Pancreas (tissue), 10 donors: ENCODE measurements around the gene GLS. TPM values are rescaled to one million over a fixed set of nuclear protein-coding genes. Genes with fewer than 3 reads are reported as not detected.
"Not testable (repeated sequence)": the region's sequence is repeated elsewhere in the genome, so short reads cannot be mapped to it uniquely, and the experiment has no call there.

Experiments
- ATAC-seq, 4 donors: fragments of 200-7000 bp; cut with Tn5 transposase; one replicate each; pipeline versions ENCODE4 v1.8.0 to v1.9.1; 2020; ENCODE audit warnings: mild to moderate bottlenecking in 4 of 4, moderate library complexity in 4 of 4
- DNase-seq, 6 donors: peaks; one replicate each; pipeline ENCODE4 v3.0.0-alpha.2; 2020
- FAIRE-seq: peaks from 2 replicates; lab custom pipeline; 2012; peaks lifted over from hg19 to GRCh38; lab: Jason Lieb, UNC
- H3K27ac ChIP-seq, 4 donors: fragments of 200-600 bp; sonication (generic); 1 replicate in 3 of 4; 2 replicates in 1 of 4; pipeline versions ENCODE4 v1.5.0 to v1.8.0; 2020
- H3K27me3 ChIP-seq, 4 donors: fragments of 200-600 bp; one replicate each; pipeline ENCODE4 v1.8.0; 2021
- H3K36me3 ChIP-seq, 3 donors: fragments of 200-600 bp; sonication (generic) in 1 of 3; one replicate each; pipeline versions ENCODE4 v1.5.0 to v1.8.0; 2020 to 2021
- H3K4me1 ChIP-seq, 3 donors: fragments of 200-600 bp; one replicate each; pipeline ENCODE4 v1.8.0; 2021
- H3K4me3 ChIP-seq, 4 donors: fragments of 200-600 bp; sonication (generic) in 2 of 4; one replicate each; pipeline versions ENCODE4 v1.5.0 to v1.8.0; 2020 to 2021
- H3K9me3 ChIP-seq, 4 donors: fragments of 200-600 bp; one replicate each; pipeline ENCODE4 v1.8.0; 2021
- CTCF ChIP-seq, 4 donors: fragments of 200-600 bp; sonication (generic) in 3 of 4; IDR thresholded peaks; one replicate each; pipeline versions ENCODE4 v1.5.0 to v1.8.0; 2021; ENCODE audit warnings: antibody characterized with exemption in 4 of 4
- WGBS, 2 donors: extraction: QIAGEN DNeasy Blood & Tissue Kit; methylation state at CpG; one replicate each; pipeline ENCODE4 v1.1.7; 2013; 5-methylcytosine and 5-hydroxymethylcytosine counted together
- intact Hi-C, 3 donors: fragments of 100-400 bp; cut with DNase I; formaldehyde crosslinking; loops; one replicate each; pipeline versions ENCODE4 v1.11.1 to v1.14.2; 2022
- polyA plus RNA-seq, 2 donors: library from polyadenylated mRNA; stranded (reverse); fragments of 200-250 nt; gene quantifications; one replicate each; pipeline ENCODE4 v1.2.3, GENCODE V29; 2013
- total RNA-seq, 6 donors: library from RNA; stranded (reverse); fragmentation: NEBNext Ultra II Directional in 4 of 6; extraction: Animal tissue kit (Norgen Biotek cat#: 25700) in 4 of 6; gene quantifications; one replicate each; pipeline versions ENCODE4 v1.2.1 to v1.2.4, GENCODE V29; 2021 to 2023
- donor health status: healthy with polysubstance abuse.
- donor health status: DM: no; HTN: no; CAD: no; lungs with moderate emphysema.
- donor health status: DM: no; HTN: no; CAD: no.
- donor health status: control.
- donor health status: control.
- donor health status: Bipolar disorder and iron deficiency.
- donor health status: DM: yes; HTN: yes; CAD: no.
- donor health status: DM: no; HTN: no; CAD: no.
- donor health status: DM: no; HTN: no; CAD: no.
- donor health status: DM: yes; HTN: yes; CAD: no.

The GLS gene
- total and polyA plus RNA-seq, 8 donors, result 20.5 to 84.4 (median 51.6) TPM

- 12 to 13% methylated on average over 4 of the region's 4 CpGs for WGBS, 2 donors
Observed at GRCh38 chr2:190953257-190953656, 72.6 kb downstream of the GLS start.

GRCh38 chr2:190959911-190960788, 79.5 kb downstream of the GLS start:
- Histone ChIP-seq H3K36me3 (peaks cover 0 to 6% (median 0%) of the 10 kb centered on the region in 3 donors), H3K27me3 (no peaks in the 10 kb centered on the region), H3K27ac (no peak overlapping the region), H3K4me3 (no peak overlapping the region), H3K9me3 (no peaks in the 10 kb centered on the region), H3K4me1 (peaks cover 0 to 12% (median 0%) of the 10 kb centered on the region in 3 donors)
- FAIRE-seq, result no peak
- intact Hi-C loops, result no loop called here
- WGBS, 2 donors, result 66 to 79% methylated on average over 5 of the region's 5 CpGs
- no peak for DNase-seq
- no peak for ATAC-seq
- TF ChIP-seq CTCF (IDR thresholded peaks at IDR 0.05), result no peak

More at GRCh38 chr2:190953257-190953656, 72.6 kb downstream of the GLS start:
- Histone ChIP-seq H3K27ac (peak overlapping the region in 2 of 4 donors; percentile 31 to 38), H3K4me3 (no peak overlapping the region), H3K27me3 (no peaks in the 10 kb centered on the region), H3K9me3 (no peaks in the 10 kb centered on the region), H3K36me3 (no peaks in the 10 kb centered on the region), H3K4me1 (peaks cover 18 to 20% (median 19%) of the 10 kb centered on the region in 3 donors)
- FAIRE-seq (no peak), ATAC-seq (peak; percentile 50 to 76 (median 64)), DNase-seq (no peak)
- intact Hi-C loops, result no loop called here
- TF ChIP-seq CTCF (IDR thresholded peaks at IDR 0.05), result no peak

GRCh38 chr2:190961117-190961516, 80.5 kb downstream of the GLS start:
- peaks cover 0 to 12% (median 0%) of the 10 kb centered on the region in 3 donors for H3K4me1 ChIP-seq
- 91 to 97% methylated on average over 5 of the region's 5 CpGs for WGBS, 2 donors
- FAIRE-seq, ATAC-seq, H3K27ac ChIP-seq, H3K4me3 ChIP-seq, H3K36me3 ChIP-seq, H3K27me3 ChIP-seq, DNase-seq, intact Hi-C loops, H3K9me3 ChIP-seq: not testable (repeated sequence)

- FAIRE-seq (no peak), ATAC-seq (peak in 2 of 4 donors; percentile 26 to 38), DNase-seq (no peak)
- H3K27ac ChIP-seq, result no peak overlapping the region
- no peaks in the 10 kb centered on the region for H3K27me3 ChIP-seq
- no peak for TF ChIP-seq CTCF (IDR thresholded peaks at IDR 0.05)
- H3K36me3 ChIP-seq, result peaks cover 0 to 6% (median 0%) of the 10 kb centered on the region in 3 donors
- peaks cover 0 to 12% (median 0%) of the 10 kb centered on the region in 3 donors for H3K4me1 ChIP-seq
- intact Hi-C loops, result no loop called here
- 67 to 74% methylated on average over 2 of the region's 2 CpGs for WGBS, 2 donors
- no peak overlapping the region for H3K4me3 ChIP-seq
- H3K9me3 ChIP-seq, result no peaks in the 10 kb centered on the region
Observed at GRCh38 chr2:190961918-190962487, 81.4 kb downstream of the GLS start.

GRCh38 chr2:190963088-190963487, 82.5 kb downstream of the GLS start:
- H3K9me3 ChIP-seq, result no peaks in the 10 kb centered on the region
- no peak overlapping the region for H3K27ac ChIP-seq
- intact Hi-C loops, result no loop called here
- FAIRE-seq (no peak), ATAC-seq (no peak), DNase-seq (no peak)
- H3K36me3 ChIP-seq, result peaks cover 0 to 6% (median 0%) of the 10 kb centered on the region in 3 donors
- H3K4me3 ChIP-seq, result no peak overlapping the region
- H3K27me3 ChIP-seq, result no peaks in the 10 kb centered on the region
- WGBS, 2 donors, result 59 to 65% methylated on average over 2 of the region's 2 CpGs
- peaks cover 0 to 12% (median 0%) of the 10 kb centered on the region in 3 donors for H3K4me1 ChIP-seq
- TF ChIP-seq CTCF (IDR thresholded peaks at IDR 0.05), result no peak
